Esophagus squamous epithelium (tissue), 5 donors: ENCODE data around the gene CLMP. TPM values are rescaled to one million over a fixed set of nuclear protein-coding genes. Genes with fewer than 3 reads are reported as not detected.

Experiments
- DNase-seq: peaks from one replicate; lab custom pipeline; 2025; lab: John Stamatoyannopoulos, UW
- H3K27ac ChIP-seq, 4 donors: fragments of 200-600 bp; sonication (generic); one replicate each; pipeline ENCODE4 v1.5.1; 2016 to 2019; ENCODE audit warnings: mild to moderate bottlenecking in 1 of 4
- H3K27me3 ChIP-seq, 4 donors: fragments of 200-600 bp; sonication (generic); 1 replicate in 3 of 4; 2 replicates in 1 of 4; pipeline versions ENCODE4 v1.5.1 to v1.6.0; 2017 to 2021; ENCODE audit warnings: antibody characterized with exemption in 1 of 4
- H3K36me3 ChIP-seq, 3 donors: fragments of 200-600 bp; sonication (generic); one replicate each; pipeline ENCODE4 v1.5.1; 2016 to 2019
- H3K4me1 ChIP-seq, 3 donors: fragments of 200-600 bp; sonication (generic); one replicate each; pipeline ENCODE4 v1.5.1; 2017 to 2019
- H3K4me3 ChIP-seq, 4 donors: fragments of 200-600 bp; sonication (generic); 1 replicate in 3 of 4; 2 replicates in 1 of 4; pipeline ENCODE4 v1.5.1; 2016 to 2019; ENCODE audit warnings: mild to moderate bottlenecking in 2 of 4, moderate library complexity in 1 of 4
- H3K9me3 ChIP-seq, 3 donors: fragments of 200-600 bp; sonication (generic); one replicate each; pipeline ENCODE4 v1.5.1; 2016 to 2019
- CTCF ChIP-seq, 6 experiments: fragments of 450-650 bp in 4 of 6; fragments of 200-600 bp in 2 of 6; sonication (generic) in 2 of 6; IDR thresholded peaks; one replicate each; pipeline ENCODE4 v1.5.1; 2016 to 2019; ENCODE audit warnings: antibody characterized with exemption in 6 of 6, mild to moderate bottlenecking in 4 of 6, moderate library complexity in 4 of 6
- POLR2A ChIP-seq, 4 donors: fragments of 450-650 bp; IDR thresholded peaks; one replicate each; pipeline ENCODE4 v1.6.1; 2017; ENCODE audit warnings: antibody characterized with exemption in 4 of 4, mild to moderate bottlenecking in 4 of 4, moderate library complexity in 3 of 4
- WGBS, 2 donors: methylation state at CpG; one replicate each; pipeline ENCODE4 v1.1.5; 2018; 5-methylcytosine and 5-hydroxymethylcytosine counted together
- intact Hi-C: fragments of 100-400 bp; cut with DNase I; formaldehyde crosslinking; loops from one replicate; pipeline ENCODE4 v1.15.0; 2022
- total RNA-seq, 4 donors: library from RNA; depleted of rRNA; stranded (reverse); fragments of >200 nt; gene quantifications; one replicate each; pipeline ENCODE4 v1.1.0, GENCODE V29; 2016
- donor health status: DM: yes; HTN: yes; CAD: no.

CLMP gene
- total RNA-seq, 4 donors from 2014 or later = 4.8 to 47.9 (median 15.2) TPM

- TF ChIP-seq POLR2A (IDR thresholded peaks at IDR 0.05) = no peak
- TF ChIP-seq CTCF (IDR thresholded peaks at IDR 0.05) = no peak
- Histone ChIP-seq H3K27me3 (no peaks in the 10 kb centered on the region), H3K9me3 (no peaks in the 10 kb centered on the region), H3K4me1 (peaks cover 0 to 14% (median 0%) of the 10 kb centered on the region in 3 donors), H3K36me3 (no peaks in the 10 kb centered on the region), H3K27ac (no peak overlapping the region), H3K4me3 (no peak overlapping the region)
- WGBS, 2 donors = 95 to 99% methylated on average over 4 of the region's 4 CpGs
- DNase-seq = no peak
- intact Hi-C loops = loop anchor here (10.0 kb wide), 1 partner anchor 81 kb away; no protein-coding TSS in a partner anchor
These were observed 31.4 kb downstream of the CLMP start for GRCh38 chr11:123163621-123164020.

DNA sequence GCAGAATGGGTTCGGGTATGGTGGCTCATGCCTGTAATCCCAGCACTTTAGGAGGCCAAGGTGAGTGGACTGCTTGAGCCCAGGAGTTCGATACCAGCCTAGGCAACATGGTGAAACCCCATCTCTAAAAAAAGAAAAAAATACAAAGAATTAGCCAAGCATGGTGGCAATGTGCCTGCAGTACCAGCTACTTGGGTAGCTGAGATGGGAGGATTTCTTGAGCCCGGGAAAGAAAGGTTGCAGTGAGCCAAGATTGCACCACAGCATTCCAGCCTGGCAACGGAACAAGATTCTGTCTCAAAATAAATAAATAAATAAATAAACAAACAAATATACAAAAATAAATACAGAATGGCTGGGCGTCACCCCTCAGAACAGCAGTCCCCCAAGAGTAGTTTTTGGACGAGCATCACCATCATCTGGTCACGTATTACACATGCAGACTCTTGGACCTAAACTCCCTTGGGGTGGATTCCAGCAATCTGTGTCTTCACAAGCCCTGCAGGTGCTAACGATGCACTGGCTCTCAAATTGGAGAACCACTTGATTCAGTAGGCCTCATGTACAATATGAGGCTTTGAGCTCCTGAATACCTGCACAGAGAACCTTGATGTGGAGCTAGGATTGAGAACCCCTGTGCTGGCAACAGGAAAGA, 33.5 kb downstream of the CLMP start:
- H3K4me3 ChIP-seq = no peak overlapping the region
- H3K27ac ChIP-seq = no peak overlapping the region
- no peak for DNase-seq
- no peak for TF ChIP-seq POLR2A (IDR thresholded peaks at IDR 0.05)
- no peak for TF ChIP-seq CTCF (IDR thresholded peaks at IDR 0.05)
- H3K9me3 ChIP-seq = no peaks in the 10 kb centered on the region
- H3K4me1 ChIP-seq = peaks cover 0 to 11% (median 0%) of the 10 kb centered on the region in 3 donors
- WGBS, 2 donors = 69 to 81% methylated on average over 7 to 8 of the region's 8 CpGs
- no peaks in the 10 kb centered on the region for H3K36me3 ChIP-seq
- intact Hi-C loops = loop anchor here (10.0 kb wide), 1 partner anchor 83 kb away; no protein-coding TSS in a partner anchor
- no peaks in the 10 kb centered on the region for H3K27me3 ChIP-seq

DNA sequence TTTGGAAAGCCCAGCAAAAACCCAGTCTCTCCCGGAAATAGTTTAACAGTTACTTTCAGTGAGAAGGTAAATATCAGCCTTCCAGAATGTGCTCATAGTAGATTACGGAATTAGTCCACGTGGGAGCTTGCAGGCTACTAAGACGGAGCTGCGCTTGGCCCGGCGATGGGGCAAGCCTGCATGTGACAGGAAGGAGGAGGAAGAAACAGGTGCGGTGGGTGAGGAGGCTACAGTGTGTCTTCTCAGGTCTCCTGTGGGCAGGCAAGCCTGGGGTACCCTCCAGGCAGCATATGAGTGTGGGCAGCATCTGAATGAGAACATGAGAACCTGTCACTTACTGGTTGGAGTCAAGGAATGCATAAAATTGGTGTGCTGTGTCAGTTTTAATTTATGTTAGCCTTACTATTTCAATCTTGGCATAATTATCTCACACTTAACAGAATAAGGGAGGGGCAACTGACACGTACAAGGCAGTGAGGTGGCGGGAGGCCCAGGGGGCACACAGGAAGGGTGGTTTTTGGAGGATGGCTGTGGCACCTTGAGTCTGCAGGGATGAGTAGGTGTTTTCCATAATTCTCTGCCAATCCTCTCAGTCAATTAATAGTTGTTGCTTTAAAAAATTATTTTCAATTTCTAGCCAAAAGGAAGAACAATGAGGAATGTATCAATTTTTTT, 35.7 kb downstream of the CLMP start:
- Histone ChIP-seq H3K9me3 (no peaks in the 10 kb centered on the region), H3K4me1 (no peaks in the 10 kb centered on the region), H3K27ac (no peak overlapping the region), H3K36me3 (no peaks in the 10 kb centered on the region), H3K4me3 (no peak overlapping the region), H3K27me3 (no peaks in the 10 kb centered on the region)
- TF ChIP-seq CTCF (IDR thresholded peaks at IDR 0.05) (no peak), POLR2A (IDR thresholded peaks at IDR 0.05) (no peak)
- intact Hi-C loops = no loop called here
- no peak for DNase-seq
- 62 to 63% methylated on average over 10 of the region's 10 CpGs for WGBS, 2 donors

- no peaks in the 10 kb centered on the region for H3K27me3 ChIP-seq
- WGBS, 2 donors = 75 to 84% methylated on average over 10 to 11 of the region's 11 CpGs
- H3K4me1 ChIP-seq = no peaks in the 10 kb centered on the region
- intact Hi-C loops = no loop called here
- no peak overlapping the region for H3K4me3 ChIP-seq
- H3K9me3 ChIP-seq = no peaks in the 10 kb centered on the region
- H3K27ac ChIP-seq = no peak overlapping the region
- no peak for DNase-seq
- H3K36me3 ChIP-seq = no peaks in the 10 kb centered on the region
- no peak for TF ChIP-seq CTCF (IDR thresholded peaks at IDR 0.05)
- TF ChIP-seq POLR2A (IDR thresholded peaks at IDR 0.05) = no peak
These were observed 36.7 kb downstream of the CLMP start for GRCh38 chr11:123158033-123159003.
